ENCODE measurements around the gene TOX4.

The TOX4 gene

DNA sequence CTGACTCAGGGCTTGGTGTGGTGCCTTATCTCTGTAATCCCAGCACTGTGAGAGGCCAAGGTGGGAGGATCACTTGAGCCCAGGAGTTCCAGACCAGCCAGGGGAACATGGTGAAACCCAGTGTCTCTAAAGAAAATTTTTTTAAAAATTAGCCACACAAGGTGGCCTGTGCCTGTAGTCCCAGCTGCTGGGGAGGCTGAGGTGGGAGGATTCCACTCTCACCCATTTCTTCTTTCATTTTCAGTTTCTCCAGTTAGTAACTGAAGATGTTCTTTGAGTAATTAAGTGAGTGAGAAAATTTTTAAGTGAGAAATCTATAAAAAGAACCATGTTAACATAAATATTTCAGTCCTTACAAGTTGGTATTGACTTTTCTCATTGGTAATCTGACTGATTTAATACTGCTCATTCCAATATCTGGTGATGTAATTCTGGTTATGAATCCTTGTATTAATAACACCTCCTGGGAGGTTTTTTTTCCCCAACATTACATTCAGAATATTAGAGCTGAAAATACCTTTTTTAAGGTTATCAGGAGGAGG, 28.1 kb downstream of the TOX4 start:
- Histone ChIP-seq H3K79me1 (ENCODE audit: low read depth, low read length) (peaks cover 1% of the 10 kb centered on the region), H3K27me3 (ENCODE audit: control insufficient read depth in 3 of 3, insufficient read depth in 3 of 3, low read depth in 1 of 3, low read length in 3 of 3) (no peaks in the 10 kb centered on the region), H3K4me1 (ENCODE audit: control insufficient read depth in 2 of 2, insufficient read depth in 1 of 2, low read depth in 1 of 2, low read length in 2 of 2) (peaks cover 1 to 4% of the 10 kb centered on the region in 2 donors), H3K36me3 (replicated peaks in 1 of 2; ENCODE audit: control insufficient read depth in 2 of 2, insufficient read depth in 2 of 2, low read length in 2 of 2) (peaks cover 26 to 94% of the 10 kb centered on the region in 2 donors), H2BK15ac (ENCODE audit: low read length) (no peak overlapping the region), H4K91ac (ENCODE audit: low read depth, low read length, poor library complexity) (no peak overlapping the region), H2BK120ac (ENCODE audit: low read depth, low read length) (no peak overlapping the region), H3K4me3 (ENCODE audit: low read length in 2 of 2) (no peak overlapping the region), H3K4me2 (ENCODE audit: insufficient read depth, low read length, poor library complexity, severe bottlenecking) (no peak overlapping the region), H2BK12ac (ENCODE audit: low read length) (no peak overlapping the region), H4K8ac (ENCODE audit: low read depth, low read length) (no peak overlapping the region), H3K4ac (ENCODE audit: low read length) (no peak overlapping the region), H3K18ac (ENCODE audit: low read length) (no peak overlapping the region), H3K23ac (ENCODE audit: low read depth, low read length, poor library complexity) (no peak overlapping the region), H3K27ac (replicated peaks; ENCODE audit: low read length) (no peak overlapping the region), H3K14ac (ENCODE audit: low read length) (no peak overlapping the region), H2AFZ (ENCODE audit: low read length) (no peak overlapping the region), H3K9me3 (replicated peaks in 1 of 2; ENCODE audit: control insufficient read depth in 2 of 2, insufficient read depth in 1 of 2, low read depth in 1 of 2, low read length in 2 of 2) (no peaks in the 10 kb centered on the region), H2AK5ac (ENCODE audit: low read depth, low read length) (no peak overlapping the region), H2BK5ac (ENCODE audit: low read length) (no peak overlapping the region), H3K9ac (ENCODE audit: low read depth, low read length, poor library complexity) (no peak overlapping the region)
- no peak for DNase-seq (ENCODE audit: low spot score)

DNA sequence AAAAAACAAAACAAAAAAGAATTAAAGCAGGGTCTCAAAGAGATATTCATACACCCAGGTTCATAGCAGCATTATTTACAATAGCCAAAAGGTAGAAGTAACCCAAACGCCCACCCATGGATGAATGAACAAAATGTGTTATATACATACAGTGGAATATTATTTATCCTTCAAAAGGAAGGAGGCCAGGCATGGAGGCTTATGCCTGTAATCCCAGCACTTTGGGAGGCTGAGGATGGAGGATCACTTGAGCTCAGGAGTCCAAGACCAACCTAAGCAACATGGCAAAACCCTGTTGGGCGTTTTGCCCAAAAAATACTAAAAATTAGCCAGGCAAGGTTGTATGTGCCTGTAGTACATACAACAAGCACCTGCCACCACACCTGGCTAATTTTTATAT, 29.6 kb downstream of the TOX4 start:
- no peak overlapping the region for H3K4me3 ChIP-seq (ENCODE audit: low read length in 2 of 2)
- peaks cover 18 to 79% of the 10 kb centered on the region in 2 donors for H3K36me3 ChIP-seq (replicated peaks in 1 of 2; ENCODE audit: control insufficient read depth in 2 of 2, insufficient read depth in 2 of 2, low read length in 2 of 2)
- no peak overlapping the region for H3K4ac ChIP-seq (ENCODE audit: low read length)
- no CpG with 5 or more reads among the region's 2 CpGs for WGBS, 2 donors (ENCODE audit: extremely low coverage in 2 of 2, insufficient read length in 2 of 2, insufficient replicate concordance in 1 of 2)
- H3K23ac ChIP-seq (ENCODE audit: low read depth, low read length, poor library complexity), result no peak overlapping the region
- H4K8ac ChIP-seq (ENCODE audit: low read depth, low read length), result no peak overlapping the region
- H3K14ac ChIP-seq (ENCODE audit: low read length), result no peak overlapping the region
- H2BK120ac ChIP-seq (ENCODE audit: low read depth, low read length), result no peak overlapping the region
- no peak overlapping the region for H2BK5ac ChIP-seq (ENCODE audit: low read length)
- H3K4me1 ChIP-seq (ENCODE audit: control insufficient read depth in 2 of 2, insufficient read depth in 1 of 2, low read depth in 1 of 2, low read length in 2 of 2), result peaks cover 1 to 6% of the 10 kb centered on the region in 2 donors
- no peak overlapping the region for H3K9ac ChIP-seq (ENCODE audit: low read depth, low read length, poor library complexity)
- H2AK5ac ChIP-seq (ENCODE audit: low read depth, low read length), result no peak overlapping the region
- no peak overlapping the region for H4K91ac ChIP-seq (ENCODE audit: low read depth, low read length, poor library complexity)
- H3K27me3 ChIP-seq (ENCODE audit: control insufficient read depth in 3 of 3, insufficient read depth in 3 of 3, low read depth in 1 of 3, low read length in 3 of 3), result no peaks in the 10 kb centered on the region
- H2BK12ac ChIP-seq (ENCODE audit: low read length), result no peak overlapping the region
- H2BK15ac ChIP-seq (ENCODE audit: low read length), result no peak overlapping the region
- H3K79me1 ChIP-seq (ENCODE audit: low read depth, low read length), result peaks cover 6% of the 10 kb centered on the region
- no peak for DNase-seq (ENCODE audit: low spot score)
- no peak overlapping the region for H3K4me2 ChIP-seq (ENCODE audit: insufficient read depth, low read length, poor library complexity, severe bottlenecking)
- no peaks in the 10 kb centered on the region for H3K9me3 ChIP-seq (replicated peaks in 1 of 2; ENCODE audit: control insufficient read depth in 2 of 2, insufficient read depth in 1 of 2, low read depth in 1 of 2, low read length in 2 of 2)
- H3K18ac ChIP-seq (ENCODE audit: low read length), result no peak overlapping the region
- H3K27ac ChIP-seq (replicated peaks; ENCODE audit: low read length), result no peak overlapping the region
- H2AFZ ChIP-seq (ENCODE audit: low read length), result no peak overlapping the region

GRCh38 chr14:21509432-21510143, 32.6 kb downstream of the TOX4 start:
- Histone ChIP-seq H4K8ac (ENCODE audit: low read depth, low read length) (no peak overlapping the region), H3K23ac (ENCODE audit: low read depth, low read length, poor library complexity) (no peak overlapping the region), H3K79me1 (ENCODE audit: low read depth, low read length) (peaks cover 6% of the 10 kb centered on the region), H2BK5ac (ENCODE audit: low read length) (no peak overlapping the region), H2BK120ac (ENCODE audit: low read depth, low read length) (no peak overlapping the region), H2BK15ac (ENCODE audit: low read length) (no peak overlapping the region), H3K9me3 (replicated peaks in 1 of 2; ENCODE audit: control insufficient read depth in 2 of 2, insufficient read depth in 1 of 2, low read depth in 1 of 2, low read length in 2 of 2) (no peaks in the 10 kb centered on the region), H3K14ac (ENCODE audit: low read length) (no peak overlapping the region), H3K27ac (replicated peaks; ENCODE audit: low read length) (no peak overlapping the region), H3K4ac (ENCODE audit: low read length) (no peak overlapping the region), H3K36me3 (replicated peaks in 1 of 2; ENCODE audit: control insufficient read depth in 2 of 2, insufficient read depth in 2 of 2, low read length in 2 of 2) (peaks cover 3 to 49% of the 10 kb centered on the region in 2 donors), H3K9ac (ENCODE audit: low read depth, low read length, poor library complexity) (no peak overlapping the region), H3K4me1 (ENCODE audit: control insufficient read depth in 2 of 2, insufficient read depth in 1 of 2, low read depth in 1 of 2, low read length in 2 of 2) (peaks cover 3 to 9% of the 10 kb centered on the region in 2 donors), H3K27me3 (ENCODE audit: control insufficient read depth in 3 of 3, insufficient read depth in 3 of 3, low read depth in 1 of 3, low read length in 3 of 3) (no peaks in the 10 kb centered on the region), H2AFZ (ENCODE audit: low read length) (no peak overlapping the region), H3K4me2 (ENCODE audit: insufficient read depth, low read length, poor library complexity, severe bottlenecking) (no peak overlapping the region), H3K18ac (ENCODE audit: low read length) (no peak overlapping the region), H4K91ac (ENCODE audit: low read depth, low read length, poor library complexity) (no peak overlapping the region), H2AK5ac (ENCODE audit: low read depth, low read length) (no peak overlapping the region), H3K4me3 (ENCODE audit: low read length in 2 of 2) (peak overlapping the region in 1 of 2 donors; percentile 90), H2BK12ac (ENCODE audit: low read length) (no peak overlapping the region)
- no peak for DNase-seq (ENCODE audit: low spot score)
- WGBS, 2 donors (ENCODE audit: extremely low coverage in 2 of 2, insufficient read length in 2 of 2, insufficient replicate concordance in 1 of 2), result no CpG with 5 or more reads among the region's 6 CpGs

DNA sequence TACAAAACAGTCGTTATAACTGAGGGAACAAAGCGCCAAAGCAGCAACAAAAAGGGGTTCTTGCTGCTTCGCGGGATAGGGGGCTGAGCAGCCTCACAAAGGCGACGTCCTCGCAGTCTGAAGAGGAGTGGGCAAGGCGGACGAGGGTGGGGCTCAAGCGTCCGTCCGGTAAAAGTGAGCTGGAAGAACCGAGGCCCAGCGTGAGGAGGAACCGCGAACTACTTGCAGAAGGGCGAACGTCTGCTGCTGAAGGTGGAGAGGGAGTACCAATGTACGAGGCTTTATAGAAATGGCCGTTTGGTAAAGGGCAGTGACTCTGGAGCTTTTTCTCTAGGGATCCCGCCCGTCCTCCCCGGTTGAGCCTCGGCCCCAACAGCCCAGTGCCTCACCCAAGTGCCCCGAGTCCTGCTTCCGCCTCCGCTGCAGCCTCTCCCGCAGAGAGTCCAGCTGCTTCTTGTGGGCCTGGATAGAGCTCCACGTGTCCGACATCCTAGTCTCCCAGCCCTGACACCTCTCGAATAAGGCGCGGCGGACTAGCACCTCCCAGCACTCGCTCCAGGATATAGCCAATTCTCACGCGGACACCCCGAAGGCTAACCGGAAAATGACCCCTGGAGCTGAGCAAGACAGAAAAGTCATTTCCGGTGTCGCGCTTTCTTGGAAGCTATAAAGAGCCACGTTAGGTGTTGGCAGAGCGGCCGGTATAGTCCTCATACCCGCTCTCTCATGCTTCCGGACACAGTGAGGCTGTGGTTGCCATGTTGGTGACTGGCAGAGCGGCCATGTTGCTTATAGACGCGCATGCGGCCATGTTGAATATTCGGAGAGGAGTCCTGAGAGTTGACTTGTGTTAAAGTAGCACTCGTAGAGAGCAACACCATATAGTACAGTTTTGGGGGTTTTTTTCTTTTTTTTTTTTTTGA, 34.0 kb downstream of the TOX4 start, which contains the start of gene METTL3:
Gene METTL3 (minus strand): TSS at position 606 of the 923 bp plus-strand sequence. CDS start 117 bp downstream, at position 489.
- Histone ChIP-seq H2BK5ac (ENCODE audit: low read length) (peak within 1 kb of the TSS; percentile 76), H4K91ac (ENCODE audit: low read depth, low read length, poor library complexity) (peak within 1 kb of the TSS; percentile 34), H3K18ac (ENCODE audit: low read length) (peak within 1 kb of the TSS; percentile 95), H2BK120ac (ENCODE audit: low read depth, low read length) (no peak within 1 kb of the TSS), H3K79me1 (ENCODE audit: low read depth, low read length) (peaks cover 6% of the 10 kb centered on the region), H3K4me1 (ENCODE audit: control insufficient read depth in 2 of 2, insufficient read depth in 1 of 2, low read depth in 1 of 2, low read length in 2 of 2) (peaks cover 5 to 9% of the 10 kb centered on the region in 2 donors), H3K23ac (ENCODE audit: low read depth, low read length, poor library complexity) (no peak within 1 kb of the TSS), H2AK5ac (ENCODE audit: low read depth, low read length) (peak within 1 kb of the TSS; percentile 16), H3K27me3 (ENCODE audit: control insufficient read depth in 3 of 3, insufficient read depth in 3 of 3, low read depth in 1 of 3, low read length in 3 of 3) (no peaks in the 10 kb centered on the region), H3K4ac (ENCODE audit: low read length) (no peak within 1 kb of the TSS), H3K27ac (replicated peaks; ENCODE audit: low read length) (peak within 1 kb of the TSS; percentile 68), H2BK12ac (ENCODE audit: low read length) (no peak within 1 kb of the TSS), H3K14ac (ENCODE audit: low read length) (no peak within 1 kb of the TSS), H3K9me3 (replicated peaks in 1 of 2; ENCODE audit: control insufficient read depth in 2 of 2, insufficient read depth in 1 of 2, low read depth in 1 of 2, low read length in 2 of 2) (no peaks in the 10 kb centered on the region), H4K8ac (ENCODE audit: low read depth, low read length) (peak within 1 kb of the TSS; percentile 5), H3K36me3 (replicated peaks in 1 of 2; ENCODE audit: control insufficient read depth in 2 of 2, insufficient read depth in 2 of 2, low read length in 2 of 2) (peaks cover 3 to 36% of the 10 kb centered on the region in 2 donors), H2AFZ (ENCODE audit: low read length) (peak within 1 kb of the TSS; percentile 83), H3K9ac (ENCODE audit: low read depth, low read length, poor library complexity) (peak within 1 kb of the TSS; percentile 89), H2BK15ac (ENCODE audit: low read length) (peak within 1 kb of the TSS; percentile 8), H3K4me3 (ENCODE audit: low read length in 2 of 2) (peak within 1 kb of the TSS; percentile 90), H3K4me2 (ENCODE audit: insufficient read depth, low read length, poor library complexity, severe bottlenecking) (peak within 1 kb of the TSS; percentile 80)
- peak; percentile 92 for DNase-seq (ENCODE audit: low spot score)
- no CpG with 5 or more reads among the region's 53 CpGs for WGBS, 2 donors (ENCODE audit: extremely low coverage in 2 of 2, insufficient read length in 2 of 2, insufficient replicate concordance in 1 of 2)

All from neuronal stem cell (in vitro differentiated cells).